B cell (primary cell): ENCODE data around the gene SLC34A2.

Source experiments
- EZH2 ChIP-seq: IDR thresholded peaks from 2 replicates; pipeline ENCODE4 v1.6.1; 2012; ENCODE audit warnings: borderline replicate concordance, low read depth, mild to moderate bottlenecking, moderate library complexity, low read length; ENCODE audit not compliant: insufficient read depth, poor library complexity, severe bottlenecking
- TF ChIP-seq, protein P1 (sequence below): fragments of 200-600 bp; IDR thresholded peaks from one replicate; pipeline ENCODE4 v1.8.0; 2022; ENCODE audit warnings: antibody characterized with exemption, mild to moderate bottlenecking

DNA sequence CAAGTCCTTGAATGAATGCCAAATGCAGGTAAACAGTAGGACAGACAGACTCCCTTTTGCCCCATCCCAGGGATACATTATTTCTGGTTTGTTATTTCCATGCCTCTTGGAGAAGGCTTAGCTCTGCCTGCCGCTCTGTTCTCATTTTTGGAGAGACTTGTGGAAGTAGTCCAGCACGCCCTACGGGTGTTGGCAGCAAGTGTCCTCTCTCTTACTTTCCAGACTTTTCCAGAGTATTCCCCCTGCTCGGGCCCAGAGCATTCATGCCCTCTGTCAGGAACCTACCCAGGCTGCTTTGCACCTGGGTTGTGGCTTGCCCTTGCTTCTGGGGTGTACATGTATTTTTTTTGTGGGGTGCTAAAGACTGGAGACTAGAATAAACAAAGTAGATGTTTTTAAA lies 15.3 kb downstream of the SLC34A2 start:
- TF ChIP-seq, protein P1, sequence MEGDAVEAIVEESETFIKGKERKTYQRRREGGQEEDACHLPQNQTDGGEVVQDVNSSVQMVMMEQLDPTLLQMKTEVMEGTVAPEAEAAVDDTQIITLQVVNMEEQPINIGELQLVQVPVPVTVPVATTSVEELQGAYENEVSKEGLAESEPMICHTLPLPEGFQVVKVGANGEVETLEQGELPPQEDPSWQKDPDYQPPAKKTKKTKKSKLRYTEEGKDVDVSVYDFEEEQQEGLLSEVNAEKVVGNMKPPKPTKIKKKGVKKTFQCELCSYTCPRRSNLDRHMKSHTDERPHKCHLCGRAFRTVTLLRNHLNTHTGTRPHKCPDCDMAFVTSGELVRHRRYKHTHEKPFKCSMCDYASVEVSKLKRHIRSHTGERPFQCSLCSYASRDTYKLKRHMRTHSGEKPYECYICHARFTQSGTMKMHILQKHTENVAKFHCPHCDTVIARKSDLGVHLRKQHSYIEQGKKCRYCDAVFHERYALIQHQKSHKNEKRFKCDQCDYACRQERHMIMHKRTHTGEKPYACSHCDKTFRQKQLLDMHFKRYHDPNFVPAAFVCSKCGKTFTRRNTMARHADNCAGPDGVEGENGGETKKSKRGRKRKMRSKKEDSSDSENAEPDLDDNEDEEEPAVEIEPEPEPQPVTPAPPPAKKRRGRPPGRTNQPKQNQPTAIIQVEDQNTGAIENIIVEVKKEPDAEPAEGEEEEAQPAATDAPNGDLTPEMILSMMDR: no peak
- no peak for TF ChIP-seq EZH2
